ENCODE results near the gene C17orf75. TPM values are rescaled to one million over a fixed set of nuclear protein-coding genes. Genes with fewer than 3 reads are reported as not detected.
"Not testable (repeated sequence)": the region's sequence is repeated elsewhere in the genome, so short reads cannot be mapped to it uniquely, and the experiment has no call there.

Gene C17orf75
- total RNA-seq, 2 experiments from 2014 or later, result 32.7 to 35.3 TPM

- CTCF ChIA-PET, result interaction anchor here (4.6 kb wide), 1 partner anchor 64 kb away, joined by 22 read pairs; no protein-coding TSS in a partner anchor
- POLR2A ChIA-PET, result not testable (repeated sequence)
Observed at GRCh38 chr17:32316653-32317052, 25.3 kb downstream of the C17orf75 start.

GRCh38 chr17:32315171-32315570 lies 26.8 kb downstream of the C17orf75 start:
- CTCF ChIA-PET, result interaction anchor here (1.0 kb wide), 1 partner anchor 62 kb away, joined by 4 read pairs; no protein-coding TSS in a partner anchor

GRCh38 chr17:32314636-32315035 lies 27.3 kb downstream of the C17orf75 start:
- ChIA-PET POLR2A (no interaction called here), CTCF (no interaction called here)

More at GRCh38 chr17:32315171-32315570, 26.8 kb downstream of the C17orf75 start:
- POLR2A ChIA-PET, result no interaction called here

GRCh38 chr17:32311028-32311536 lies 30.9 kb downstream of the C17orf75 start:
- POLR2A ChIA-PET, result no interaction called here
- CTCF ChIA-PET, result interaction anchor here (0.7 kb wide), 2 partner anchors 88 to 304 kb away, joined by 4 to 6 read pairs; no protein-coding TSS in a partner anchor

- CTCF ChIA-PET, result no interaction called here
Observed at GRCh38 chr17:32307658-32308057, 34.3 kb downstream of the C17orf75 start.

GRCh38 chr17:32305049-32305448 lies 36.9 kb downstream of the C17orf75 start:
- CTCF ChIA-PET, result interaction anchor here (0.7 kb wide), 1 partner anchor 22 kb away, joined by 4 read pairs; no protein-coding TSS in a partner anchor
- POLR2A ChIA-PET, result no interaction called here

More at GRCh38 chr17:32307658-32308057, 34.3 kb downstream of the C17orf75 start:
- POLR2A ChIA-PET, result no interaction called here

GRCh38 chr17:32303781-32304288 lies 38.1 kb downstream of the C17orf75 start:
- CTCF ChIA-PET, result no interaction called here
- POLR2A ChIA-PET, result no interaction called here

GRCh38 chr17:32302860-32303649 lies 38.9 kb downstream of the C17orf75 start:
- ChIA-PET POLR2A (no interaction called here), CTCF (no interaction called here)

GRCh38 chr17:32302037-32302436 lies 39.9 kb downstream of the C17orf75 start:
- POLR2A ChIA-PET, result no interaction called here

GRCh38 chr17:32299580-32300164 lies 42.3 kb downstream of the C17orf75 start:
- POLR2A ChIA-PET, result no interaction called here
- CTCF ChIA-PET, result no interaction called here

More at GRCh38 chr17:32302037-32302436, 39.9 kb downstream of the C17orf75 start:
- CTCF ChIA-PET, result no interaction called here

- CTCF ChIA-PET, result no interaction called here
- POLR2A ChIA-PET, result no interaction called here
Observed at GRCh38 chr17:32298721-32299579, 43.0 kb downstream of the C17orf75 start.

- CTCF ChIA-PET, result no interaction called here
- POLR2A ChIA-PET, result interaction anchor here (0.5 kb wide), 1 partner anchor 1291 kb away, joined by 4 read pairs; no protein-coding TSS in a partner anchor
Observed at GRCh38 chr17:32298298-32298697, 43.7 kb downstream of the C17orf75 start.

GRCh38 chr17:32297860-32298259 lies 44.1 kb downstream of the C17orf75 start:
- ChIA-PET POLR2A (interaction anchor here (0.5 kb wide), 1 partner anchor 1291 kb away, joined by 4 read pairs; no protein-coding TSS in a partner anchor), CTCF (interaction anchor here (0.6 kb wide), 1 partner anchor 24 kb away, joined by 3 read pairs; no protein-coding TSS in a partner anchor)

- CTCF ChIA-PET, result interaction anchor here (0.6 kb wide), 2 partner anchors 24 to 503 kb away, joined by 3 to 4 read pairs; no protein-coding TSS in a partner anchor
- POLR2A ChIA-PET, result no interaction called here
Observed at GRCh38 chr17:32297424-32297823, 44.5 kb downstream of the C17orf75 start.

GRCh38 chr17:32292094-32292493 lies 49.9 kb downstream of the C17orf75 start:
- ChIA-PET POLR2A (no interaction called here), CTCF (no interaction called here)

- CTCF ChIA-PET, result no interaction called here
- POLR2A ChIA-PET, result no interaction called here
Observed at GRCh38 chr17:32289471-32290070, 52.4 kb downstream of the C17orf75 start.

GRCh38 chr17:32288615-32289014 lies 53.4 kb downstream of the C17orf75 start:
- POLR2A ChIA-PET, result no interaction called here
- CTCF ChIA-PET, result no interaction called here

GRCh38 chr17:32287804-32288511 lies 54.0 kb downstream of the C17orf75 start:
- POLR2A ChIA-PET, result no interaction called here
- CTCF ChIA-PET, result interaction anchor here (0.5 kb wide), 1 partner anchor 76 kb away, joined by 3 read pairs; no protein-coding TSS in a partner anchor

- POLR2A ChIA-PET, result no interaction called here
Observed at GRCh38 chr17:32286518-32286900, 55.5 kb downstream of the C17orf75 start.

More at GRCh38 chr17:32286518-32286900, 55.5 kb downstream of the C17orf75 start:
- CTCF ChIA-PET, result no interaction called here
